ENCODE measurements around the gene IFTAP. TPM values are rescaled to one million over a fixed set of nuclear protein-coding genes. Genes with fewer than 3 reads are reported as not detected.

The IFTAP gene
- total and polyA plus RNA-seq, 2 of the 13 experiments (the other 11 are each of a cell fraction or from before 2014, with no cell fraction given): 11.3 to 29.4 TPM

- Histone ChIP-seq H3K79me2 (ENCODE audit: insufficient read depth, low read length) (no peaks in the 10 kb centered on the region), H3K4me3 (replicated peaks in 1 of 3; ENCODE audit: insufficient read depth in 1 of 3, low read depth in 2 of 3, low read length in 3 of 3) (no peak within 1 kb of the TSS), H3K27ac (ENCODE audit: extremely low read length, insufficient read depth, low read length) (no peak within 1 kb of the TSS), H3K4me1 (ENCODE audit: insufficient read depth, low read length) (peaks cover 14% of the 10 kb centered on the region; the same call in 1 of the 2 replicates), H3K9ac (ENCODE audit: insufficient read depth, low read depth, low read length) (no peak within 1 kb of the TSS), H4K20me1 (ENCODE audit: insufficient read depth, low read length) (no peaks in the 10 kb centered on the region), H3K27me3 (ENCODE audit: control insufficient read depth in 1 of 2, insufficient read depth in 2 of 2, low read length in 2 of 2) (no peaks in the 10 kb centered on the region; a peak in 1 of 5 replicates), H3K36me3 (replicated peaks in 1 of 2; ENCODE audit: control insufficient read depth in 1 of 2, insufficient read depth in 2 of 2, low read length in 2 of 2) (no peaks in the 10 kb centered on the region), H3K4me2 (ENCODE audit: low read depth, low read length) (no peak within 1 kb of the TSS), H3K9me3 (ENCODE audit: low read length) (no peaks in the 10 kb centered on the region), H2AFZ (ENCODE audit: low read length) (no peak within 1 kb of the TSS)
- POLR2A ChIA-PET: no interaction called here
- BruUV-seq (replicated peaks): no TSS peak
- in situ Hi-C loops (cut with HindIII; ENCODE audit: extremely low pct_ligation_motif_present, low pct_unique_long_range_greater_than_20kb): no loop called here
- TF ChIP-seq ZNF180 (CRISPR knock-in tag; IDR thresholded peaks at IDR 0.05; ENCODE audit: borderline replicate concordance, low read depth) (no peak), KLF13 (CRISPR knock-in tag; IDR thresholded peaks at IDR 0.05) (no peak), PTBP1 (IDR thresholded peaks at IDR 0.05; ENCODE audit: low read depth, low read length, poor library complexity, severe bottlenecking) (no peak), NR3C1 (CRISPR knock-in tag; IDR thresholded peaks at IDR 0.05) (no peak), ARNTL (CRISPR knock-in tag; IDR thresholded peaks at IDR 0.05) (no peak), ZNF136 (CRISPR knock-in tag; IDR thresholded peaks at IDR 0.05; ENCODE audit: low read depth) (no peak), MYNN (CRISPR knock-in tag; IDR thresholded peaks at IDR 0.05; ENCODE audit: low read depth) (no peak), ARHGAP35 (CRISPR knock-in tag; IDR thresholded peaks at IDR 0.05; ENCODE audit: borderline replicate concordance) (no peak), ZNF367 (CRISPR knock-in tag; IDR thresholded peaks at IDR 0.05; ENCODE audit: borderline replicate concordance) (no peak), ZNF512B (CRISPR knock-in tag; IDR thresholded peaks at IDR 0.05; ENCODE audit: borderline replicate concordance) (no peak), RXRB (CRISPR knock-in tag; IDR thresholded peaks at IDR 0.05; ENCODE audit: borderline replicate concordance) (no peak), IRF1 (CRISPR knock-in tag; IDR thresholded peaks at IDR 0.05; ENCODE audit: low read depth) (no peak), RCOR2 (CRISPR knock-in tag; IDR thresholded peaks at IDR 0.05) (no peak), ZNF772 (CRISPR knock-in tag; IDR thresholded peaks at IDR 0.05) (no peak), ZNF605 (CRISPR knock-in tag; IDR thresholded peaks at IDR 0.05) (no peak), AHR (CRISPR knock-in tag; IDR thresholded peaks at IDR 0.05) (no peak), KDM2A (CRISPR knock-in tag; IDR thresholded peaks at IDR 0.05; ENCODE audit: borderline replicate concordance, low read depth) (no peak), NFYC (CRISPR knock-in tag; IDR thresholded peaks at IDR 0.05) (no peak), ZFP37 (CRISPR knock-in tag; IDR thresholded peaks at IDR 0.05; ENCODE audit: borderline replicate concordance) (no peak)
- FAIRE-seq (no peak), ATAC-seq (no peak), DNase-seq (ENCODE audit: low spot score) (no peak)
- intact Hi-C loops (cut with micrococcal nuclease; ENCODE audit: unreplicated experiment): loop anchor here (2.0 kb wide), 1 partner anchor 15 kb away; no protein-coding TSS in a partner anchor
- CTCF ChIA-PET (ENCODE audit: low intra/inter-chr PET ratio, low total read pairs): no interaction called here
- 87% methylated on average over 2 of the region's 2 CpGs for WGBS (ENCODE audit: low lambda C conversion rate)
Measured at GRCh38 chr11:36598051-36598450, 3.7 kb downstream of the IFTAP start, which contains the start of gene RAG2. Gene RAG2 (minus strand): TSS chr11:36598236. CDS start chr11:36594168, 4,068 bp downstream.

Data from HepG2 (cell line).